IMR-90 (cell line): ENCODE data around the gene VSNL1. TPM values are rescaled to one million over a fixed set of nuclear protein-coding genes. Genes with fewer than 3 reads are reported as not detected.

ENCODE experiments used
- ATAC-seq: fragments of 200-7000 bp; cut with Tn5 transposase; 2 replicates; pipeline ENCODE4 v1.9.1; 2020; ENCODE audit warnings: low read depth, mild to moderate bottlenecking, moderate library complexity
- BruUV-seq: library from RNA; stranded (reverse); fragments of 400-500 nt; replicated peaks from 2 replicates; lab custom pipeline; 2021; lab: Mats Ljungman, UMichigan
- CTCF ChIA-PET: fragments of 300-600 bp; formaldehyde crosslinking; extraction: SDS; loops from one replicate; lab custom pipeline; 2021; ENCODE audit warnings: antibody characterized with exemption; lab: Yijun Ruan, JAX
- POLR2A ChIA-PET: fragments of 300-600 bp; sonication (Branson Sonifier 250); formaldehyde crosslinking; loops from one replicate; lab custom pipeline; 2022; ENCODE audit warnings: antibody characterized with exemption; ENCODE audit not compliant: unreplicated experiment; lab: Charles Lee
- DNase-seq: peaks from one replicate; pipeline ENCODE4 v3.0.0; 2013
- H2AFZ ChIP-seq: replicated peaks from 2 replicates; pipeline ENCODE3; 2013; ENCODE audit warnings: low read length, mild to moderate bottlenecking; ENCODE audit not compliant: poor library complexity
- H2AK5ac ChIP-seq: 2 replicates; pipeline ENCODE4 v1.6.1; 2013; ENCODE audit warnings: low read depth, low read length, inconsistent platforms
- H2AK9ac ChIP-seq: replicated peaks from 2 replicates; pipeline ENCODE3; 2013; ENCODE audit warnings: mild to moderate bottlenecking, low read depth, low read length, moderate library complexity; ENCODE audit not compliant: poor library complexity
- H2BK120ac ChIP-seq: 2 replicates; pipeline ENCODE4 v1.6.1; 2013; ENCODE audit warnings: low read depth, low read length, inconsistent platforms
- H2BK15ac ChIP-seq: 3 replicates; pipeline ENCODE4 v1.6.1; 2013; ENCODE audit warnings: low read depth, low read length, inconsistent platforms
- H2BK20ac ChIP-seq: 2 replicates; pipeline ENCODE4 v1.6.1; 2013; ENCODE audit warnings: low read depth, mild to moderate bottlenecking, inconsistent platforms, low read length, moderate library complexity
- H2BK5ac ChIP-seq: 2 replicates; pipeline ENCODE4 v1.6.1; 2013; ENCODE audit warnings: mild to moderate bottlenecking, low read depth, low read length, inconsistent platforms; ENCODE audit not compliant: poor library complexity, severe bottlenecking
- H3K14ac ChIP-seq: replicated peaks from 2 replicates; pipeline ENCODE4 v1.6.1; 2013; ENCODE audit warnings: low read depth, low read length, inconsistent platforms
- H3K18ac ChIP-seq: 2 replicates; pipeline ENCODE4 v1.6.1; 2013; ENCODE audit warnings: low read depth, low read length, control low read depth
- H3K23ac ChIP-seq: 2 replicates; pipeline ENCODE4 v1.6.1; 2013; ENCODE audit warnings: low read depth, low read length, inconsistent platforms
- H3K27ac ChIP-seq: 2 replicates; pipeline ENCODE4 v1.5.1; 2013; ENCODE audit warnings: mild to moderate bottlenecking, control low read depth, low read length; ENCODE audit not compliant: insufficient read depth
- H3K27me3 ChIP-seq: 2 replicates; pipeline ENCODE4 v1.6.1; 2013; ENCODE audit warnings: low read length; ENCODE audit not compliant: control insufficient read depth, insufficient read depth
- H3K36me3 ChIP-seq: 2 replicates; pipeline ENCODE4 v1.6.1; 2013; ENCODE audit warnings: low read length, mixed read lengths; ENCODE audit not compliant: control insufficient read depth, insufficient read depth
- H3K4ac ChIP-seq: 2 replicates; pipeline ENCODE4 v1.6.1; 2013; ENCODE audit warnings: low read depth, low read length, inconsistent platforms
- H3K4me1 ChIP-seq: 2 replicates; pipeline ENCODE4 v1.6.1; 2013; ENCODE audit warnings: low read length, mixed read lengths; ENCODE audit not compliant: control insufficient read depth, insufficient read depth
- H3K4me2 ChIP-seq: 2 replicates; pipeline ENCODE4 v1.6.1; 2013; ENCODE audit warnings: low read depth, mild to moderate bottlenecking, control low read depth, low read length, moderate library complexity
- H3K4me3 ChIP-seq: 2 replicates; pipeline ENCODE4 v1.5.1; 2013; ENCODE audit warnings: low read depth, mild to moderate bottlenecking, control low read depth, low read length, moderate library complexity; ENCODE audit not compliant: insufficient read depth
- H3K56ac ChIP-seq: 2 replicates; pipeline ENCODE4 v1.6.1; 2013; ENCODE audit warnings: low read length, inconsistent platforms; ENCODE audit not compliant: insufficient read depth; ENCODE audit errors: extremely low read depth
- H3K79me1 ChIP-seq, 2 experiments: 2 replicates each; pipeline ENCODE4 v1.6.1; 2013; ENCODE audit warnings: low read length in 2 of 2, inconsistent platforms in 1 of 2, low read depth in 1 of 2
- H3K9ac ChIP-seq: 2 replicates; pipeline ENCODE4 v1.6.1; 2013; ENCODE audit warnings: low read depth, low read length, control low read depth
- H3K9me1 ChIP-seq: 2 replicates; pipeline ENCODE4 v1.6.1; 2013; ENCODE audit warnings: low read length, inconsistent platforms; ENCODE audit not compliant: insufficient read depth
- H3K9me3 ChIP-seq: 2 replicates; pipeline ENCODE4 v1.6.1; 2013; ENCODE audit warnings: low read length; ENCODE audit not compliant: control insufficient read depth, insufficient read depth
- H4K20me1 ChIP-seq: 2 replicates; pipeline ENCODE4 v1.6.1; 2013; ENCODE audit warnings: low read length, inconsistent platforms; ENCODE audit not compliant: insufficient read depth
- H4K5ac ChIP-seq: 2 replicates; pipeline ENCODE4 v1.6.1; 2013; ENCODE audit warnings: mild to moderate bottlenecking, low read depth, low read length, control low read depth
- H4K8ac ChIP-seq, 2 experiments: 2 replicates each; pipeline ENCODE4 v1.6.1; 2013; ENCODE audit warnings: low read depth in 2 of 2, low read length in 2 of 2, control low read depth in 1 of 2, inconsistent platforms in 1 of 2
- H4K91ac ChIP-seq: 2 replicates; pipeline ENCODE4 v1.6.1; 2013; ENCODE audit warnings: low read depth, low read length, inconsistent platforms; ENCODE audit not compliant: insufficient read depth
- CHD1 ChIP-seq: IDR thresholded peaks from 2 replicates; pipeline ENCODE4 v1.6.1; 2012; ENCODE audit warnings: low read depth, low read length, improper control_type of control experiment
- MAFK ChIP-seq: IDR thresholded peaks from 2 replicates; pipeline ENCODE4 v1.6.1; 2012; ENCODE audit warnings: low read depth, low read length, improper control_type of control experiment
- MAZ ChIP-seq: IDR thresholded peaks from 2 replicates; pipeline ENCODE4 v1.6.1; 2012; ENCODE audit warnings: low read depth, mild to moderate bottlenecking, low read length, improper control_type of control experiment, moderate library complexity, borderline replicate concordance
- MXI1 ChIP-seq: IDR thresholded peaks from 2 replicates; pipeline ENCODE4 v1.6.1; 2012; ENCODE audit warnings: low read depth, mild to moderate bottlenecking, low read length, moderate library complexity, borderline replicate concordance
- NFE2L2 ChIP-seq: fragments of 150-350 bp; IDR thresholded peaks from 2 replicates; pipeline ENCODE4 v1.6.1; 2016; ENCODE audit warnings: low read depth, mild to moderate bottlenecking, low read length
- RAD21 ChIP-seq: IDR thresholded peaks from 2 replicates; pipeline ENCODE4 v1.6.1; 2012; ENCODE audit warnings: low read length, improper control_type of control experiment
- SMC3 ChIP-seq: fragments of 150-350 bp; IDR thresholded peaks from 2 replicates; pipeline ENCODE4 v1.6.1; 2016; ENCODE audit warnings: low read depth, mild to moderate bottlenecking, antibody characterized with exemption, low read length, moderate library complexity
- WGBS, 2 experiments: methylation state at CpG; one replicate each; pipeline versions ENCODE4 v1.1.5 to v1.1.7; 2013; ENCODE audit warnings: missing lambda C conversion rate in 2 of 2; ENCODE audit not compliant: insufficient read length in 1 of 2; ENCODE audit errors: extremely low coverage in 2 of 2; 5-methylcytosine and 5-hydroxymethylcytosine counted together
- dilution Hi-C: fragments of 300-500 bp; cut with HindIII; formaldehyde crosslinking; loops from one replicate; pipeline ENCODE4 v1.14.3; 2018; ENCODE audit warnings: low sequenced_read_pairs; ENCODE audit not compliant: unreplicated experiment
- in situ Hi-C: fragments of 300-500 bp; cut with MboI; formaldehyde crosslinking; loops from 3 replicates; pipeline ENCODE4 v1.14.3; 2019; ENCODE audit warnings: low sequenced_read_pairs, inconsistent platforms, mixed read lengths
- intact Hi-C: fragments of 100-400 bp; cut with micrococcal nuclease; formaldehyde crosslinking; loops from 2 replicates; pipeline ENCODE4 v1.10.0; 2022
- polyA plus RNA-seq, 3 experiments: library from polyadenylated mRNA; depleted of rRNA; stranded (reverse); fragments of >200 nt; gene quantifications; 2 replicates each; pipeline ENCODE4 v1.2.3, GENCODE V29; 2012; ENCODE audit warnings: low replicate concordance in 1 of 3
- total RNA-seq: library from RNA; depleted of rRNA; stranded (reverse); fragments of >200 nt; gene quantifications from 2 replicates; pipeline ENCODE4 v1.2.3, GENCODE V29; 2012
- TF ChIP-seq, protein P1 (sequence below): conservative IDR thresholded peaks from 2 replicates; pipeline ENCODE4 v1.5.1; 2012; ENCODE audit warnings: mild to moderate bottlenecking, low read depth, low read length, improper control_type of control experiment
- TF ChIP-seq, protein P2 (sequence below): fragments of 150-350 bp; IDR thresholded peaks from 2 replicates; pipeline ENCODE4 v1.6.1; 2017; ENCODE audit warnings: mild to moderate bottlenecking, antibody characterized with exemption, low read length, low read depth
- TF ChIP-seq, protein P3 (sequence below): fragments of 150-350 bp; IDR thresholded peaks from 2 replicates; pipeline ENCODE4 v1.6.1; 2016; ENCODE audit warnings: low read depth, mild to moderate bottlenecking, low read length, moderate library complexity, borderline replicate concordance

The VSNL1 gene
- total and polyA plus RNA-seq, 2 of the 4 experiments (the other 2 are of a cell fraction) = 0.32 to 0.36 TPM

DNA sequence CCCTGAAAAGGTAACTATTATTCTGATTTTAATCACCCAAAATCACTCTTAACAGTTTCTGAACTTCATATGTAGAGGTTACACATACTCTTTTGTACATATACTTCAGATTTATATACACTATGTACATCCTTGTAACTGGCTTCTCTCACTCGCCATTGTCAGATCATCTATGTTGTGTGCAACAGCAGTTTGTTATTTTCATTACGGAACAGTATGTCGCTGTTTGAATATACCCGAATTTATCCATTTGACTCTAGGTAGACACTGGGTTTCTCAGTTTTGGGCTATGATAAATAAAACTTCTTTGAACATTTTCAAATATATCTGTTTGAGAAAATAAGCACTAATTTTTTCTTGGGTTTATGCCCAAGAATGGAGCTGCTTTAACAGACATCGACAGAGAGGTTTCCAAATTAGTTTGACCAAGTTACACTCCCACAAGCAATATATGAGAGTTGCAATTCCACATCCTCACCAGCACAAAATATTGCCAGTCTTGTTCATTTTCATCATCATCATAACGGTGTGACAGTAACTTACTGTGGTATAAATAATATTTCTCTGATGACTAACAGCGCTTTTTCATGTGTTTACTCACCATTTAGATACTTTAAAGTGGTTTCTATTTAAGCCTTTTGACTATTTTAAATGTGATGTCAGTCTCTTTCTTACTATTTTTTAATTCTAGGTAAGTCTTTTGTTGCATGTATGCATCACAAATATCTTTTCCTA lies 132.3 kb downstream of the VSNL1 start:
- intact Hi-C loops = no loop called here
- H3K56ac ChIP-seq = no peak overlapping the region
- ChIA-PET POLR2A (no interaction called here), CTCF (interaction anchor here (0.7 kb wide), 2 partner anchors 12 to 916 kb away, joined by 3 read pairs; no protein-coding TSS in a partner anchor)
- dilution Hi-C loops = no loop called here
- H3K4me2 ChIP-seq = no peak overlapping the region
- H2AFZ ChIP-seq = no peak overlapping the region
- no peak overlapping the region for H4K91ac ChIP-seq
- no peak overlapping the region for H2AK5ac ChIP-seq
- no peak overlapping the region for H3K18ac ChIP-seq
- H3K4ac ChIP-seq = no peak overlapping the region
- ATAC-seq (peak; percentile 84), DNase-seq (peak; percentile 79)
- H4K5ac ChIP-seq = no peak overlapping the region
- H2BK120ac ChIP-seq = no peak overlapping the region
- no peak overlapping the region for H3K4me3 ChIP-seq
- no TSS peak for BruUV-seq
- H4K8ac ChIP-seq = no peak overlapping the region
- H2BK20ac ChIP-seq = no peak overlapping the region
- no peak overlapping the region for H3K23ac ChIP-seq
- in situ Hi-C loops = loop anchor here (10.0 to 25.0 kb wide), 2 partner anchors 198 to 910 kb away; no protein-coding TSS in a partner anchor
- TF ChIP-seq MAFK (no peak), MAZ (no peak), CHD1 (no peak), MXI1 (no peak), NFE2L2 (no peak), RAD21 (no peak), SMC3 (no peak)
- TF ChIP-seq, protein P1, sequence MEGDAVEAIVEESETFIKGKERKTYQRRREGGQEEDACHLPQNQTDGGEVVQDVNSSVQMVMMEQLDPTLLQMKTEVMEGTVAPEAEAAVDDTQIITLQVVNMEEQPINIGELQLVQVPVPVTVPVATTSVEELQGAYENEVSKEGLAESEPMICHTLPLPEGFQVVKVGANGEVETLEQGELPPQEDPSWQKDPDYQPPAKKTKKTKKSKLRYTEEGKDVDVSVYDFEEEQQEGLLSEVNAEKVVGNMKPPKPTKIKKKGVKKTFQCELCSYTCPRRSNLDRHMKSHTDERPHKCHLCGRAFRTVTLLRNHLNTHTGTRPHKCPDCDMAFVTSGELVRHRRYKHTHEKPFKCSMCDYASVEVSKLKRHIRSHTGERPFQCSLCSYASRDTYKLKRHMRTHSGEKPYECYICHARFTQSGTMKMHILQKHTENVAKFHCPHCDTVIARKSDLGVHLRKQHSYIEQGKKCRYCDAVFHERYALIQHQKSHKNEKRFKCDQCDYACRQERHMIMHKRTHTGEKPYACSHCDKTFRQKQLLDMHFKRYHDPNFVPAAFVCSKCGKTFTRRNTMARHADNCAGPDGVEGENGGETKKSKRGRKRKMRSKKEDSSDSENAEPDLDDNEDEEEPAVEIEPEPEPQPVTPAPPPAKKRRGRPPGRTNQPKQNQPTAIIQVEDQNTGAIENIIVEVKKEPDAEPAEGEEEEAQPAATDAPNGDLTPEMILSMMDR = no peak; the same call in 1 of the 2 replicates
- TF ChIP-seq, protein P2, sequence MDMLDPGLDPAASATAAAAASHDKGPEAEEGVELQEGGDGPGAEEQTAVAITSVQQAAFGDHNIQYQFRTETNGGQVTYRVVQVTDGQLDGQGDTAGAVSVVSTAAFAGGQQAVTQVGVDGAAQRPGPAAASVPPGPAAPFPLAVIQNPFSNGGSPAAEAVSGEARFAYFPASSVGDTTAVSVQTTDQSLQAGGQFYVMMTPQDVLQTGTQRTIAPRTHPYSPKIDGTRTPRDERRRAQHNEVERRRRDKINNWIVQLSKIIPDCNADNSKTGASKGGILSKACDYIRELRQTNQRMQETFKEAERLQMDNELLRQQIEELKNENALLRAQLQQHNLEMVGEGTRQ = no peak
- TF ChIP-seq, protein P3, sequence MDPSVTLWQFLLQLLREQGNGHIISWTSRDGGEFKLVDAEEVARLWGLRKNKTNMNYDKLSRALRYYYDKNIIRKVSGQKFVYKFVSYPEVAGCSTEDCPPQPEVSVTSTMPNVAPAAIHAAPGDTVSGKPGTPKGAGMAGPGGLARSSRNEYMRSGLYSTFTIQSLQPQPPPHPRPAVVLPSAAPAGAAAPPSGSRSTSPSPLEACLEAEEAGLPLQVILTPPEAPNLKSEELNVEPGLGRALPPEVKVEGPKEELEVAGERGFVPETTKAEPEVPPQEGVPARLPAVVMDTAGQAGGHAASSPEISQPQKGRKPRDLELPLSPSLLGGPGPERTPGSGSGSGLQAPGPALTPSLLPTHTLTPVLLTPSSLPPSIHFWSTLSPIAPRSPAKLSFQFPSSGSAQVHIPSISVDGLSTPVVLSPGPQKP = no peak
- no peaks in the 10 kb centered on the region for H3K9me3 ChIP-seq
- H3K9ac ChIP-seq = no peak overlapping the region
- no peak overlapping the region for H2AK9ac ChIP-seq
- no peak overlapping the region for H3K14ac ChIP-seq
- no peaks in the 10 kb centered on the region; a peak in 1 of 4 replicates for H3K79me1 ChIP-seq
- no peaks in the 10 kb centered on the region for H3K27me3 ChIP-seq
- no peaks in the 10 kb centered on the region; the same call in none of the 2 replicates for H3K4me1 ChIP-seq
- no peak overlapping the region for H3K27ac ChIP-seq
- no peaks in the 10 kb centered on the region for H3K36me3 ChIP-seq
- WGBS, 2 experiments = no CpG with 5 or more reads among the region's 7 CpGs
- H2BK5ac ChIP-seq = no peak overlapping the region
- no peak overlapping the region for H2BK15ac ChIP-seq
- no peaks in the 10 kb centered on the region for H3K9me1 ChIP-seq
- no peaks in the 10 kb centered on the region for H4K20me1 ChIP-seq
